NCI-H345 treated with DMSO at 0.1 percent for 48 hours (cell line): Measurements from ENCODE around the gene VTI1B.
A peak's percentile ranks its signal among the peaks of the same experiment; 100 is the strongest.
"Not testable (repeated sequence)": the region's sequence is repeated elsewhere in the genome, so short reads cannot be mapped to it uniquely, and the experiment has no call there.

Source experiments
- DNase-seq: peaks from one replicate; lab custom pipeline; 2025; ENCODE audit not compliant: unreplicated experiment; lab: John Stamatoyannopoulos, UW

VTI1B gene, protein sequence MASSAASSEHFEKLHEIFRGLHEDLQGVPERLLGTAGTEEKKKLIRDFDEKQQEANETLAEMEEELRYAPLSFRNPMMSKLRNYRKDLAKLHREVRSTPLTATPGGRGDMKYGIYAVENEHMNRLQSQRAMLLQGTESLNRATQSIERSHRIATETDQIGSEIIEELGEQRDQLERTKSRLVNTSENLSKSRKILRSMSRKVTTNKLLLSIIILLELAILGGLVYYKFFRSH

DNA sequence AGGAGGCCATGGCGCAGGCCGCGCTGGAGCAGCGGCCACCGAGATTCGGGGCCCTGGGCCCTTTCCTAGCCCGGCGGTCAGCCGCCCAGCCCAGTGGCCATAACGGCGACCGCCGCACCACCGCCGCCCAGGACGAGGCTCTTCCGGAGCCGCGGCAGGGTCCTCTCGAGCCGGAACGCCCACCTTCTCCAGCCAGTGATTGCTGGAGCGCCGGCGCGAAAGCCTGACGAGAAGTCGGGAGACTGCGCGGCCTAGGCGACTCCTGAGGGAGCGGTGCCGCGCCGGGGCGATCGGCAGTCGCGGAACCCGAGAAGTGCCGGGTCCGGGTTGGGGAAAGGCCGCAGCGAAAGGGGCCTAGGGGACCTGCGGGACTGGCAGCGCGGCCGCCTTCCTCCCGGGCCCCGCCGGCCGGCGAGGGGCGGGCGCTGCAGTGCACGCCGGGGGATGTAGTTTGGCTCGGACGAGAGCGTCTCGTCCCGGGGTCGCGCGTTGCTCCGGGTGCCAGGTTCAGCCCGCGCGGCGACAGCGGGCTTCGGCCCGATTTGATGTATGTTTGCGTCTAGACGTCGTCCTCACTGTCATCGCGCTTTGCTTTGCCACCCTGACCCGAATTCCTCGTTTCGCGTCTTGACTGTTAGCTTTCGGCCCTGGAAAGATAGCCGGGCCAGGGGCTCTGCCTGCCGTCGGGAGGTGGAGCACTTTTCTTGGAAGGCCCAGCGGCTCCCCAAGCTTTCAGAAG lies at the start of gene VTI1B:
Gene VTI1B, minus strand, starts transcription at position 153 of the 739 bp plus-strand sequence. Its CDS starts 143 bp downstream, at position 10.
- peak; percentile 44 for DNase-seq

DNA sequence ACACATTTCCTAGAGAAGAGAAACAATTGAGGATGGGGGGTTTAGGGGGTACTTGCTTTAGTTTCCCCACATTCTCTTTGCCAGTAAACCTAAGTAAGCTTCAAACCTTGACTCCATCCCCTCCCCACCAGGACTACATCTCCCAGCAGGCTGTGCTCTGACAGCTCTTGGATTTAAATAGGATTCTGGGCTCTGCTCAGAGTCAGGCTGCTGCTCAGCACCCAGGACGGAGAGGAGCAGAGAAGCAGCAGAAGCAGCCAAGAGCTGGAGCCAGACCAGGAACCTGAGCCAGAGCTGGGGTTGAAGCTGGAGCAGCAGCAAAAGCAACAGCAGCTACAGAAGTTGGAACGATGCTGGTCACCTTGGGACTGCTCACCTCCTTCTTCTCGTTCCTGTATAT lies 47.9 kb upstream of the VTI1B start:
- no peak for DNase-seq

DNA sequence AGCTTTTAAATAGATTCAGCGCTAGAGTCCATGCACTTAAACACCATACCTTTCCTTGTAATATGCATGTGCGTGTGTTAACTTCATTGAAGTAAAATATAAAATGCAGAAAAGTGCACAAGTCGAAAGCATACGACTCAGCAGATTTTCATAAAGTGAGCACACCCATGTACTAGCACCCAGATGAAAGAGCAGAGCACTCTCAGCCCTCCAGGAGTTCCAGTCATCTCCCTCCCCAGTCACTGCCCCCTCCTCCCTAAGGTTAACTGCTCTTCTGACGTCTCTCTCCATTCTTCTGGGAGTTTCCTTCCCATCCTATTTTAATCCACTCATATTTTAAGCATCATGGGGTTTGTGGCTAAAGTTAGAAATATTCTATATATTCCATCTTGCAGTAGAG lies 47.4 kb upstream of the VTI1B start:
- DNase-seq, result no peak

DNA sequence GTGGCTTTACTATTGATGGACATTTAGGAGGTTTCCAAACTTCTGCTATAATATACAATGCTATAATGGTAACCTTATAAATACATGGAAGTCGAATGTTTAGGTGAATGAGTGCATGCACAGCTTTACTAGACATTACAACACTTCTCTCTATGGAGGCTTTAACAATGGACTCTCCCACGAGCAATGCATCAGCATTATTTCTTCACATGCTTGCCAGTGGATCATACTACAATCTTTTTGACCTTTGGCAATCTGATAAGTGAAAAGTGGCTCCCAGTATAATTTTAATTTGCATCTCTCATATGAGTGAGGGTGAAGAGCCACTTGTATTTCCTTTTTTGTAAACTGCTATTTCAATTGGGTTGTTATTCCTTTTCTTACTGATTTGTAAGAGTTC lies 45.4 kb upstream of the VTI1B start:
- no peak for DNase-seq

DNA sequence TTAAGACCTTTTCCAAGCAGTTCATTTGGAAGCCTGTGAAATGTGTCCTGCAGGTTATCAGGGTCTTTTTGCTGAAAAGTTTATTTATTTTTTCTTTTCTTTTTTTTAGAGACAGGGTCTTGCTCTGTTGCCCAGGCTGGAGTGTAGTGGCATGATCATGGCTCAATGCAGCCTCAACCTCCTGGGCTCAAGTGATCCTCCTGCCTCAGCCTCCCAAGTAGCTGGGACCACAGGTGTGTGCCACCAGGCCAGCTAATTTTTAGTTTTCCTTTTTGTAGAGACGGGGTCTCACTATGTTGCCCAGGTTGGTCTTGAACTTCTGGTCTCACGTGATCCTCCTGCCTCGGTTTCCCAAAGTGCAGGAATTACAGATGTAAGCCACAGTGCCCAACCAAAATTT lies 45.0 kb upstream of the VTI1B start:
- DNase-seq, result not testable (repeated sequence)

DNA sequence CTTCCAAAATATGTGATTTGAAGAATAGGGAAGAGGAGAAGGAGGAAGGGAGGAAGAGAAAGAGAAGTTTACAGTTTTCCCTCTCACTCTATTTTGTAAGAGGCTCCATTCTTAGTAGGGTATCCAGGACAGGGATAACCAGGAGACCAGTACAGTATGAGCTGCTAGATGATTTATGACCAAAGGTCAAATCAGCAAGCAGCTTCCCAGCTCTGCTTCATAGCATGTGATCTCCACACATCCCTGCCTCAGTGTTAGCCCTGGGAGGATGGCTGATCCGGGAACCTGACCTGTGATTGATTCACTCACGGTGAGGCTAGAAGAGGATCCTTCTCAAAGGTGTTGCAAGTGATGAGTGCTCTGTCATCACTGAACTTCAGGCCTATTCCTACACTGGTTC lies 43.8 kb upstream of the VTI1B start:
- no peak for DNase-seq

DNA sequence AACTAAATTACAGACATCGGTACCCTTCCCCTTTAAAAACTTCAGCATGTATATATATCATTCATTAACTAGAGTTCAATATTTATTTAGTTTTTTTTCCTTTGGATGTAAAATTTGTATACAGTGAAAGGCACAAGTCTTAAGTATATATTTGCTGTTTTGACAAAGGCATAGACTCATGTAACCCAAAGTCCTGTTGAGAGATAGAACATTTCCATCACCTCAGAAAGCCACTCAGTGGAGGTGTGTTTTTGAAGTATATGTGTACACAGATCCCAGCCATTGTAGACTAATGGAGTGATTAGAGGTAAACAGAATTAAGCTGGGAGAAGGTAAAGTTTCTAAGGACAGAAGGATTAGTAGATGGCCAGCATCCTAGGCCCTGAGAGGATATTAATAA lies 42.6 kb upstream of the VTI1B start:
- no peak for DNase-seq

DNA sequence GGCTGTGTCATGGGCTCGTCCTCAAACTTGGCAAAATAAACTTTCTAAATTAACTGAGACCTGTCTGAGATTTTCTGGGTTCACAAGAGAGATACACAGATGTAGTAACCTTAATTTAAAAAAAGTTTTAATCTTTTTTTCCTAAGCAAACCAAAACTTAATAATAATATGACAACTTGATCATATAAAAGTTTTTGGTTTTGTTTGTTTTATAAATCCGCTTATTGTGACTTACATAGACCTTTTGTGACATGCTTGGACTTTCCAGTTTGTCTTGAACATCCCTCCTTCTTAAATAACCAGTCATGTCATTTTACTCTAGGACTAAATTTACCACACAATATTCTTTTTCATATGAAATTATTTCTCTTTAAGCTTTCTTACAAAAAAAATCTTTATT lies 35.8 kb upstream of the VTI1B start:
- DNase-seq, result no peak

DNA sequence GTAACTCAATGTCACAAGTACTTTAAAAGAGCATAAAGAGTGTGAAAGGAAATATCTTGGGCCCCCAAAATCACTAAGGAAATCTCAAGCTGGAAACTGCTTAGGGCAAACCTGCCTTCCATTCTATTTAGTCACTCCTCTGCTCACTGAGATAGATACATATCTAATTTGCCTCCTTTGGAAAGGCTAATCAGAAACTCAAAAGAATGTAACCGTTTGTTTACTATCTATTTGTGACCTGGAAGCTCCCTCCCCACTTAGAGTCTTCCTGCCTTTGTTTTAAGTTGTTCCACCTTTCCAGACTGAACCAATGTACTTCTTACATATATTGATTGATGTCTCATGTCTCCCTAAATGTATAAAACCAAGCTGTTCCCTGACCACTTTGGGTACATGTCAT lies 35.4 kb upstream of the VTI1B start:
- DNase-seq, result not testable (repeated sequence)

DNA sequence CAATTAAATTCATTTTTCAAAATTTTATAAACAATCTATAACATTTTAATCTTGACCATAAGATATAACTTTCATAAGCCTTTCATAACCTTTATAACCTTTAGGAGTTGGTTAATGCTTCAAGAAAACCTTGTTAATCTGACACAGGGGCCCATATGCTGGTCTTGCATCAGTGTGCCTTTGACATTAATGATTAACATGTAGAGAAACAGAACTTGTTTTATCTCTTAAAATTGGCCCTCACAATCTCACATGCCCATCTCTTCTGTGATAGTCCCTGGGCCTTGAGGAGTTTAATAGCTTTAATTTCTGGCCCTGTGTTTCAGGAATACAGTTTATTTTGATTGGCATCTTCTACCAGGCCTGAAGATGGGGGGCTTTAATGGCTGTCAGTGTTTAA lies 34.9 kb upstream of the VTI1B start:
- not testable (repeated sequence) for DNase-seq

DNA sequence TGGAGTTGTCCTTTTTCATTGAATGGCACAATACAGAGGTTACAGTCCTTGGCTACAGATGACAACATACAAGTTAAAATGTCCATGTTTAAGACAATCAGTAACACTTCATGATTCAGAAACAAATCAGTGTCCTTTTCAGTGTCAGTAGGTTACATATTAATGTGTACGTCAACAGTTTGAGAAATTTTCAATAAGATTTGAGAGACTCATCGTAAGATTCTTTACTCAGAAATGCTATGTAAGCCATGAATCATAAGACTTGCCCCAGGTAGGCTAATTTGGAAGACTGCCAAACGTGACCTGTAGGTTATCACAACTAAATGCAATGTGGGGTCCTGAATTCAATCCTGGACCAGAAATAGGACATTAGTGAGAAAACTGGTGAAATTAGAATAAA lies 30.8 kb upstream of the VTI1B start:
- no peak for DNase-seq

DNA sequence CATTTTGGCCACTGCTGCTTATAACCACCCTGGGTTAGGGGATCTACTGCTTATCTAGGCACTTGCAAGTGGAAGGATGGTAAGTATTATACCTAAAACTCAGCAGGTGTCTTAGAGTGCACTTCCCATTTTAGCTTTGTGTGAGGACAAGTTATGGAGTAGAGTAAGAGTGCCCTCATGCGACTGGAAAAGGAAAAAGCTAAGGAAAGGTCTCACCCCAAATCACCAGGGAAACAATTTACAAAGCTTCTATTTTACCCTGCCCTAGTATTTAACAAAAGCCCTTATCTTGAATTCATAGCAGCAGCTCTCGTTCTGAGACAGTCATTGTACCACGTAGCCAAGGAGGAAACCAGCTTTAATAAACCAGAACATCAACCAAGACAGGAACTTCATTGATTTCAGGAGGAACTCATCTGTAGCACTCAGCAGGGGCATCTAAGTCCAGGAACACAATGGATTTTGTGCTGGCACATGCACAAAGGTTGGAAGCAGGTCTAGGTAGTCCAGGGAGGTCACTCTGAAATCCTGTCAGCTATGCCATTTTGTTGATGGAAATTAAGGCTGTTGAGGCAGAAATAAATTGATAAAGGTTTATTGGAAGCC lies 30.2 kb upstream of the VTI1B start:
- DNase-seq, result peak; percentile 70

DNA sequence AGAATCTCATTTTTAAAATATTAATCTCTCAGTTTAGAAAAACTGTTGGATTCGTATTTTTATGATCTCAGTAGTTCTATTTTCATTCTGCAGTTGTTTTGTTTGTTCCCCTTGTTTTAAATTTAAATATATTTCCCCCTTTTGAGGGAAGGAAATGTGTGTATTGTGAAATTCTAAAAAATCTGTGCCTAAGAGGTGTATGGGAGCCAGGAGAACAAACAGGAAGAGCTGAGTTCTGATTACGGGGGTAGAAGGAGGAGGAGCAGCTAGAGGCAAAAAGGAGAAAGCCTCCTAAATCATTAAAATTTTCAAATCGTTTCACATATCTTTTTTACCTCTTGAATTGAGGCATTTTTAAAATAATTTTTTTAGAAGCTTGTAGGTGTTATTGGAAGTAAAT lies 29.6 kb upstream of the VTI1B start:
- no peak for DNase-seq

DNA sequence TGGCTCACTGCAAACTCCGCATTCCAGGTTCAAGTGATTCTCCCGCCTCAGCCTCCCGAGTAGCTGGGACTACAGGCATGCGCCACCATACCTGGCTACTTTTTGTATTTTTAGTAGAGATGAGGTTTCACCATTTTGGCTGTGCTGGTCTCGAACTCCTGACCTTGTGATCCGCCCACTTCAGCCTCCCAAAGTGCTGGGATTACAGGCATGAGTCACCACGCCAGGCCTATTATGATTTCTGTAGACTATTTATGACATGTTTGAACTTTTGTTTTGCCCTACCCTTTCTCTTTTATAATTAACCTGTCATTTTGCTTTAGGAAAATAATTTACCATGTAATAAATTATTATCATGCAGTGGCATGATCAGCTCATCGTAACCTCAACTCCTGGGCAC lies 27.1 kb upstream of the VTI1B start, which contains the start of gene RDH12:
Gene RDH12, plus strand, starts transcription at position 395 of the 400 bp plus-strand sequence. CDS start 20,757 bp downstream, outside the sequence.
- not testable (repeated sequence) for DNase-seq

DNA sequence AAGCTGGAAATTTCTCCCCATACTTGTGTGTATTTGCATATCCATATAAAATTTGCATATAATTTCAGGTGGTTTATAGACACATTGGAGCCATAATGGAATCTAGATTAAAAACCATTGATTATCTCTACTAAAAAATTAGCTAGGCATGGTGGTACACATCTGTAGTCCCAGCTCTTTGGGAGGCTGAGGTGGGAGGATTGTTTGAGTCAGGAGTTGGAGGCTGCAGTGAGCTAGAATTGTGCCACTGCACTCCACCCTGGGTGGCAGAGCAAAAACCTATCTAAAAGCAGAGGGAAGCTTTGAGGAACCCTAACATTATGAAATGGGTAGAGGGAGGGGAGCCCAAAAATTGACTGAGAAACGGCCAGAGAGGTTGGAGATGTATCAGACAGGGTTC lies 23.7 kb upstream of the VTI1B start:
- no peak for DNase-seq

DNA sequence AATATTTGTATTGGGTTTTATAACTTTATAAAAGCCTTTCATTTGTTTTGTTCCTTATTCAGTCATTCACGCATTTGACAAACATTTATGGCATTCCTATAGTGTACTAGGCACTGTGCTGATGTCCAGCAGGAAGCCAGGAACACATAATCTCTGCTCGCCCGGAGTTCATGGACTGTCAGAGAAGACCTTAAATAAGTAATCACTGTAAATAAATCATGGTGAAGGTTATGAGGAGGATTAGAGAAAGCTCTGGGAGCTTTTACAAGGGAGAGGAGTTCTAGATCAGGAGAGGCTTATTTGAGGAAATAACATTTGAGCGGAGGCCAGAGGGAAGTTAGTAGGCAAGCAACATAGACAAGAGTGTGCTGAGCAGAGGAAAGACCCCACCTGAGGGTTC lies 22.6 kb upstream of the VTI1B start:
- DNase-seq, result no peak

DNA sequence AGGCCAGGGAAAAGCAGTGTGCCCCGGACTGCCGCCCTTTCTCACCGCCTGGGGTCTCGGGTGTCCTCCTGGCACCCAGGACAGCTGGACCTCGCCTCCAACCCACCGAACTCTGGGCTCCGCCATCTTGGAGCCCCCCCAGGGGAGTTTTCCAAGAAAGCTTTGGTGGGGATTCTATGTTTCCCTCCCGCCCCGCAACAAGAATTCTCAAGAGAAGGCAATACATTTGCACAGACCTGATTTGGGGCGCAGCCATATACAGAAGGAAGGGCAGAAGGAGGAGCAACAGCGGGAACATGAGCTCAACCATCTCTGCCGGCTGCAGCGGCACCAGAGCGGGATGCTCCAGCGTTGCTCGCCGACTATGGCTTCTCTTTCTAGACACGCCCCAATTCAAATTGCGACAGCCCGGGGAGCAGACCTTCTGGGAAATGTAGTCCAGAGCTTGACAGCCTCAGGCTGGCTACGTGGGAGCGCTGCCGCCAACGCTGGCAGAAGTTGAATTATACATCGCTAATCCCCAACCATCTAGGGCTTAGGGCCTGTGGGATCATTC lies 21.0 kb upstream of the VTI1B start, which contains the start of gene RDH11:
Gene RDH11, minus strand, starts transcription at position 371 of the 556 bp plus-strand sequence. Its CDS starts 61 bp downstream, at position 310.
- DNase-seq, result peak; percentile 93

DNA sequence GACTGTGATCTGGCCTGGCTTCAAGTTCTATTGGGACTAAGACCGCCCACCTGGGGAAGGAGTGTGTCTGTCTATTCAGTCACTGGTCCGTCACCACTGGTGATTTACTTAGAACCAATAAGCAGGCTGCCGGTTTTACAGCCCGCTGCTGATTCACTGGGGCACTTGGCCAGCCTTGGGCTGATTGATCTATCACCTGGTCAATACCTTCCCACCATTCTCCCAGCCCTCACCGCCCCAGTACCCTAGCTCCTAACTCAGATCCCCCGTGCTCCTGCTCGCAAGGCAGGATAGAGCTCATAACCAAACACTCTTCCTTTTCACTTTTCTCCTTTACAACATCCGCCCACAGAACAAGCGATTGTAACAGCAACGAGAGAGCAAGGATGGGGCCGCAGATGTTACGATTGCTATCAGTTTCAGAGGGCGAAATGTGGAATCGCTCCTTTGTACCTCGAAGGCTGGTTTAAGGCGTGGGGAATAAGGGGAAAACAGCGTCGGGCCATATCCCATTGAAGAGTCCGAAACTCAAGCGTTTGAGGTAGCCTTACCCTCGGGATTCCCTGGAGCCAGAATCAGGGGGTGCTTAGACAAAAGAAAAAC lies 20.5 kb upstream of the VTI1B start:
- peak; percentile 76 for DNase-seq

DNA sequence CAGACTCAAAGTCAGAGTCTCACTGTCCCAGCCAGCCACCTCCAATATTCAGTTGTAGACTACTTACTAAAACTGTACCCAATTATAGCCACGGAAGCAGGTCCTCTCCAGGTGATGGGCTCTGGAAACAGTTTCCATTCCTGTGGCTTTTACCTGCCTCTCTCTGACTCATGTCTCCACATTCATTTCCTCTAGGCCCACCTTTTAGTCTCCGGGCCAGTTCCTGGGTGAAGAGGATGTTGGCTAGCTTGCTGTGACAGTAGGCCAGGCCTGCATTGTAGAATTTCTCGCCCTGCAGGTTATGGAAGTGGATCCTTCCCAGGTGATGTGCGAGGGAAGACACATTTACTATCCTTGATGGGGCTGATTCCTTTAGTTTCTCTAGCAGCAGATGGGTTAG lies 15.6 kb upstream of the VTI1B start:
- no peak for DNase-seq

DNA sequence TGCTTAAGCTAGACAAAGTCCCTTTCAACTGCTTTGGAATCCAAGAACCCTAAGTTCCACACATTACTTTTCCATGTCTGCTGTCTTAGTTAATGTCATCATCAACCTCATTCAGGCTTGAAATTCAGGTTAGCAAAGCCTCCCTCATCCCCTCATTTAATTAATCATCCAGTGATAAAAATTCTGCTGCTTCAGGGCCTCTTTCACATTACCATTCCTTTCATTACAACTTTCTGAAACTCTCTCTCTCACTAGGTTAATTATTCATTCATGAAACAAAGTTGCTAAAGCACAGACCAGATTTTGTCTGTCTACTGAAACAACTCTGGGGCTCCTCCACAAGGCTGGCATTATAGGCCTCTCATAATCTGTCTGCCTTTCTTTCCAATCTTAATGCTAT lies 9.4 kb upstream of the VTI1B start:
- no peak for DNase-seq

DNA sequence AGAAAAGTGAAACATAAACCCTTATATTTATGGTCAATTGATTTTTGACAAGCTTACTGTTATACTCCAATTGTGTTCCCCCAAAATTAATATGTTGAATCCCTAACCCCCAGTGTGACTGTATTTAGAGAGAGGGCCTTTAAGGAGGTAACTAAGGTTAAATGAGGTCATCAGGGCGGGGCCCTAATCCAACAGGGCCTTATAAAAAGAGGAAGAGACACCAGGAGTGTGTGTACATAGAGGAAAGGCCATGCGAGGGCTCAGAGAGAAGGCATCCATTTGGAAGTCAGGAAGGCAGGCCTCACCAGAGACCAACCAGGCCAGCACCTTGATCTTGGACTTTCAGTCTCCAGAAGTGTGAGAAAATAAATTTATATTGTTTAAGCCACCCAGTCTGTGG lies 6.5 kb upstream of the VTI1B start:
- DNase-seq, result no peak
